ENCODE data around the gene AFAP1L1.

The AFAP1L1 gene

DNA sequence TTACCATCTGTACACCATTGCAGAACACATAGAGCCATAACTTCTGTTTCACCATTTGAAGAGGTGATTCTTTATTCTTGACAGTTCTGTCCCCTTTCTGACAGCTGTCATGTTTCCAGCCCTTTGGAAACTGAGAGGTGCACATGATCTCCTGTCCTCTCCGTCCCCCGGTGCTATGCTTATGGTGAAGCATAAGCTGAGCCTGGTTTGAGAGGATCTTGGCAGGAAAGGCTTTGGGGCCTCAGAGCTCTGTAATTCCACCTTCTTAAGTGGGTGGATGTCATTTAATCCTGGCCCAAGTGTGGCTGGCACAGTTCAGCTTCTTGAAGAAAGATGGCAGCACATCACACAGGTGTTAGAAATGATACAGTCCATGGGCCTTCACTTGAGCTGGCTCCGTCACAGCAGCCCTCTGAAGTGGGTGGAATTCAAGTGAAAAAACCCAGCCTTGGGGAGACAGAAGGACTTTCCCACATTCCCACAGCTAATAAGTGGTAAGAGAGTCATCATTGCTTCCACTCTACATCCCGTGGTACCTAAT is 43.0 kb downstream of the AFAP1L1 start:
- no peak overlapping the region for H2BK12ac ChIP-seq (ENCODE audit: low read length)
- WGBS, 2 donors (ENCODE audit: extremely low coverage in 2 of 2, insufficient read length in 2 of 2, insufficient replicate concordance in 1 of 2) = no CpG with 5 or more reads among the region's 4 CpGs

DNA sequence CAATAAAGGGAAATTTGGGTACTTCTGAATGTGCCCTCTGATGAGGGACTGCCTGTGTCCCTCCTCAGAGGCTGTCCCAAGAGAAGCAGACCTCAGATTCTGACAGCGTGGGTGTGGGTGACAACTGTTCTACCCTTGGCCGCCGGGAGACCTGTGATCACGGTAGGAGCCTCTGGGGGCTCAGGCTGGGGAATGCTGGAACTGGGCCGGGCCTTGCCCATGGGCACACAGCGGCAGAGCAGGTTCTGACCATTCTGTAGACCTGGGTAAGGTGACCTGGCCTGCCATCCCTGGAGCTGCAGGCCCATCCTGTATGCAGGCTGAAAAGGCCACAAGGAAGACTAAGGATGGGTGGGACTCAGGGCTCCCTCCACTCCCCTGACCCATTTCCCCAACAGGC is 44.1 kb downstream of the AFAP1L1 start:
- H3K4me3 ChIP-seq (ENCODE audit: low read length in 2 of 2) = no peak overlapping the region
- no peaks in the 10 kb centered on the region for H3K79me1 ChIP-seq (ENCODE audit: low read depth, low read length)
- no peak overlapping the region for H4K8ac ChIP-seq (ENCODE audit: low read depth, low read length)
- no peak overlapping the region for H3K23ac ChIP-seq (ENCODE audit: low read depth, low read length, poor library complexity)
- no peak overlapping the region for H3K4me2 ChIP-seq (ENCODE audit: insufficient read depth, low read length, poor library complexity, severe bottlenecking)
- H3K36me3 ChIP-seq (replicated peaks in 1 of 2; ENCODE audit: control insufficient read depth in 2 of 2, insufficient read depth in 2 of 2, low read length in 2 of 2) = no peaks in the 10 kb centered on the region
- H3K27me3 ChIP-seq (ENCODE audit: control insufficient read depth in 3 of 3, insufficient read depth in 3 of 3, low read depth in 1 of 3, low read length in 3 of 3) = peaks cover 0 to 14% (median 0%) of the 10 kb centered on the region in 3 experiments
- H2AK5ac ChIP-seq (ENCODE audit: low read depth, low read length) = peak overlapping the region; percentile 43
- H3K9me3 ChIP-seq (replicated peaks in 1 of 2; ENCODE audit: control insufficient read depth in 2 of 2, insufficient read depth in 1 of 2, low read depth in 1 of 2, low read length in 2 of 2) = no peaks in the 10 kb centered on the region
- H2AFZ ChIP-seq (ENCODE audit: low read length) = no peak overlapping the region
- H3K9ac ChIP-seq (ENCODE audit: low read depth, low read length, poor library complexity) = peak overlapping the region; percentile 54
- H3K14ac ChIP-seq (ENCODE audit: low read length) = no peak overlapping the region
- H3K27ac ChIP-seq (replicated peaks; ENCODE audit: low read length) = no peak overlapping the region
- H2BK120ac ChIP-seq (ENCODE audit: low read depth, low read length) = peak overlapping the region; percentile 35
- no peak overlapping the region for H2BK15ac ChIP-seq (ENCODE audit: low read length)
- no peak overlapping the region for H4K91ac ChIP-seq (ENCODE audit: low read depth, low read length, poor library complexity)
- H3K4ac ChIP-seq (ENCODE audit: low read length) = no peak overlapping the region
- WGBS, 2 donors (ENCODE audit: extremely low coverage in 2 of 2, insufficient read length in 2 of 2, insufficient replicate concordance in 1 of 2) = no CpG with 5 or more reads among the region's 6 CpGs
- H3K4me1 ChIP-seq (ENCODE audit: control insufficient read depth in 2 of 2, insufficient read depth in 1 of 2, low read depth in 1 of 2, low read length in 2 of 2) = peaks cover 0 to 5% of the 10 kb centered on the region in 2 donors
- no peak overlapping the region for H3K18ac ChIP-seq (ENCODE audit: low read length)
- peak overlapping the region; percentile 48 for H2BK5ac ChIP-seq (ENCODE audit: low read length)
- no peak for DNase-seq (ENCODE audit: low spot score)
- H2BK12ac ChIP-seq (ENCODE audit: low read length) = no peak overlapping the region

More for the DNA sequence above, 43.0 kb downstream of the AFAP1L1 start:
- Histone ChIP-seq H3K27ac (replicated peaks; ENCODE audit: low read length) (no peak overlapping the region), H3K9me3 (replicated peaks in 1 of 2; ENCODE audit: control insufficient read depth in 2 of 2, insufficient read depth in 1 of 2, low read depth in 1 of 2, low read length in 2 of 2) (no peaks in the 10 kb centered on the region), H2BK5ac (ENCODE audit: low read length) (no peak overlapping the region), H4K91ac (ENCODE audit: low read depth, low read length, poor library complexity) (no peak overlapping the region), H4K8ac (ENCODE audit: low read depth, low read length) (no peak overlapping the region), H3K27me3 (ENCODE audit: control insufficient read depth in 3 of 3, insufficient read depth in 3 of 3, low read depth in 1 of 3, low read length in 3 of 3) (peaks cover 0 to 17% (median 0%) of the 10 kb centered on the region in 3 experiments), H3K36me3 (replicated peaks in 1 of 2; ENCODE audit: control insufficient read depth in 2 of 2, insufficient read depth in 2 of 2, low read length in 2 of 2) (no peaks in the 10 kb centered on the region), H3K4me1 (ENCODE audit: control insufficient read depth in 2 of 2, insufficient read depth in 1 of 2, low read depth in 1 of 2, low read length in 2 of 2) (peaks cover 0 to 2% of the 10 kb centered on the region in 2 donors), H2BK15ac (ENCODE audit: low read length) (no peak overlapping the region), H2BK120ac (ENCODE audit: low read depth, low read length) (no peak overlapping the region), H3K9ac (ENCODE audit: low read depth, low read length, poor library complexity) (no peak overlapping the region), H3K4me3 (ENCODE audit: low read length in 2 of 2) (no peak overlapping the region), H3K18ac (ENCODE audit: low read length) (no peak overlapping the region), H3K4me2 (ENCODE audit: insufficient read depth, low read length, poor library complexity, severe bottlenecking) (no peak overlapping the region), H2AFZ (ENCODE audit: low read length) (no peak overlapping the region), H3K23ac (ENCODE audit: low read depth, low read length, poor library complexity) (no peak overlapping the region), H2AK5ac (ENCODE audit: low read depth, low read length) (no peak overlapping the region), H3K79me1 (ENCODE audit: low read depth, low read length) (no peaks in the 10 kb centered on the region), H3K14ac (ENCODE audit: low read length) (no peak overlapping the region), H3K4ac (ENCODE audit: low read length) (no peak overlapping the region)
- DNase-seq (ENCODE audit: low spot score) = no peak

DNA sequence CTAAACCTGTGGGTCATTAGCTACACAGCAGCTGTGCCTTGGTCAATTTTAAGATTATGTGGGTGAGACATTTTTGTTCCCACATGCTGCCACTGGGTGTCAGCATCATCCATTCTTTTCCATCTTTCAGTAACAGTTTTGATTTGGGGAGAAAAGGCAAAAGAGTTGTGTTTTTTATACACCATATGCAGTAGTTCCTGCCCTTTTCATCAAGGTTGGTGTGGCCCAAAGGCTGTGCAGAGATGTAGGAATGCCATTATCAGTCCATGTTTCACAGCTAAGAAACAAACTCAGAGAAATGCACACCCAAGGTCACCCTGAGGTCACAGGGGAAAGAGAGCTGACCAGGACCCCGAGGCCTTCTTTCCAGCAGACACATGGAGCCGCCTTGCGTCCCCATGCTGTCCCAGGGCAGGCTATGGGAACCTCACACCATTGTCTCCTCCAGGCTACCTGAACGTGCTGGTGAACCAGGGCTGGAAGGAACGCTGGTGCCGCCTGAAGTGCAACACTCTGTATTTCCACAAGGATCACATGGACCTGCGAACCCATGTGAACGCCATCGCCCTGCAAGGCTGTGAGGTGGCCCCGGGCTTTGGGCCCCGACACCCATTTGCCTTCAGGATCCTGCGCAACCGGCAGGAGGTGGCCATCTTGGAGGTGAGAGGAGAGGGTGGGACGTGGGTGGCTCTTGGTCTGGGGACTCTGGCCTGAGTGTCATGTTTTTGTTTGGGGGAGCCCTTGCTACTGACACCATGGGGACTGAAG is 45.8 kb downstream of the AFAP1L1 start:
- no peak overlapping the region for H4K91ac ChIP-seq (ENCODE audit: low read depth, low read length, poor library complexity)
- peak; percentile 26 for DNase-seq (ENCODE audit: low spot score)
- H3K9me3 ChIP-seq (replicated peaks in 1 of 2; ENCODE audit: control insufficient read depth in 2 of 2, insufficient read depth in 1 of 2, low read depth in 1 of 2, low read length in 2 of 2) = no peaks in the 10 kb centered on the region
- H2BK12ac ChIP-seq (ENCODE audit: low read length) = peak overlapping the region; percentile 16
- no peak overlapping the region for H3K4me3 ChIP-seq (ENCODE audit: low read length in 2 of 2)
- H3K14ac ChIP-seq (ENCODE audit: low read length) = no peak overlapping the region
- H3K9ac ChIP-seq (ENCODE audit: low read depth, low read length, poor library complexity) = no peak overlapping the region
- no peak overlapping the region for H3K27ac ChIP-seq (replicated peaks; ENCODE audit: low read length)
- H3K4me2 ChIP-seq (ENCODE audit: insufficient read depth, low read length, poor library complexity, severe bottlenecking) = no peak overlapping the region
- WGBS, 2 donors (ENCODE audit: extremely low coverage in 2 of 2, insufficient read length in 2 of 2, insufficient replicate concordance in 1 of 2) = no CpG with 5 or more reads among the region's 14 CpGs
- H4K8ac ChIP-seq (ENCODE audit: low read depth, low read length) = peak overlapping the region; percentile 4
- H3K79me1 ChIP-seq (ENCODE audit: low read depth, low read length) = no peaks in the 10 kb centered on the region
- peak overlapping the region; percentile 28 for H2AK5ac ChIP-seq (ENCODE audit: low read depth, low read length)
- no peak overlapping the region for H3K23ac ChIP-seq (ENCODE audit: low read depth, low read length, poor library complexity)
- H2BK15ac ChIP-seq (ENCODE audit: low read length) = no peak overlapping the region
- peaks cover 0 to 9% (median 0%) of the 10 kb centered on the region in 3 experiments for H3K27me3 ChIP-seq (ENCODE audit: control insufficient read depth in 3 of 3, insufficient read depth in 3 of 3, low read depth in 1 of 3, low read length in 3 of 3)
- H3K36me3 ChIP-seq (replicated peaks in 1 of 2; ENCODE audit: control insufficient read depth in 2 of 2, insufficient read depth in 2 of 2, low read length in 2 of 2) = no peaks in the 10 kb centered on the region
- peak overlapping the region; percentile 73 for H2AFZ ChIP-seq (ENCODE audit: low read length)
- H2BK120ac ChIP-seq (ENCODE audit: low read depth, low read length) = no peak overlapping the region
- H3K18ac ChIP-seq (ENCODE audit: low read length) = peak overlapping the region; percentile 16
- H3K4me1 ChIP-seq (ENCODE audit: control insufficient read depth in 2 of 2, insufficient read depth in 1 of 2, low read depth in 1 of 2, low read length in 2 of 2) = peaks cover 0 to 7% of the 10 kb centered on the region in 2 donors
- no peak overlapping the region for H3K4ac ChIP-seq (ENCODE audit: low read length)
- H2BK5ac ChIP-seq (ENCODE audit: low read length) = no peak overlapping the region

DNA sequence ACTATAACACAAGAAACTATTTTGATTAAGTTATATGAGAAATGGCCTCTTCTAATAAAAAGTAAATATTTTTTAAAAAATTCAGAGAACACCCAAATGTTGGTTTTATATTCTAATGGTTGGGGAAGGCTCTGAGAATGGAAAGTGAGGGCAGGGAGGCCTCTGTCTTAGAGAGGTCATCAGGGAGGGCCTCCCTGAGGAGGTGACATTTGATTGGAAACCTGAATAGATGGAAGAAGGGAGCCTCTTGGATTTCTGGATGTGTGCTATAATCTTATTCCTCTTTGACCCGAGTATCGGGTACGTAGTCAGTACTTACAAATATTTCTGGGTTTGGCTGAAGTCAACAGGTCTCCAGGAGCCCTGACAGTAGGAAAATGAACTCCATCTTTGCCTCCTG is 47.5 kb downstream of the AFAP1L1 start:
- H4K91ac ChIP-seq (ENCODE audit: low read depth, low read length, poor library complexity) = no peak overlapping the region
- H2BK15ac ChIP-seq (ENCODE audit: low read length) = no peak overlapping the region
- H2BK5ac ChIP-seq (ENCODE audit: low read length) = no peak overlapping the region
- H2BK120ac ChIP-seq (ENCODE audit: low read depth, low read length) = no peak overlapping the region
- peaks cover 0 to 5% (median 0%) of the 10 kb centered on the region in 3 experiments for H3K27me3 ChIP-seq (ENCODE audit: control insufficient read depth in 3 of 3, insufficient read depth in 3 of 3, low read depth in 1 of 3, low read length in 3 of 3)
- H3K18ac ChIP-seq (ENCODE audit: low read length) = no peak overlapping the region
- no peak overlapping the region for H3K9ac ChIP-seq (ENCODE audit: low read depth, low read length, poor library complexity)
- peaks cover 0 to 7% of the 10 kb centered on the region in 2 donors for H3K4me1 ChIP-seq (ENCODE audit: control insufficient read depth in 2 of 2, insufficient read depth in 1 of 2, low read depth in 1 of 2, low read length in 2 of 2)
- H2BK12ac ChIP-seq (ENCODE audit: low read length) = no peak overlapping the region
- no peak overlapping the region for H3K14ac ChIP-seq (ENCODE audit: low read length)
- no peaks in the 10 kb centered on the region for H3K9me3 ChIP-seq (replicated peaks in 1 of 2; ENCODE audit: control insufficient read depth in 2 of 2, insufficient read depth in 1 of 2, low read depth in 1 of 2, low read length in 2 of 2)
- H3K4me2 ChIP-seq (ENCODE audit: insufficient read depth, low read length, poor library complexity, severe bottlenecking) = no peak overlapping the region
- H2AK5ac ChIP-seq (ENCODE audit: low read depth, low read length) = no peak overlapping the region
- H3K23ac ChIP-seq (ENCODE audit: low read depth, low read length, poor library complexity) = peak overlapping the region; percentile 16
- no CpG with 5 or more reads among the region's 3 CpGs for WGBS, 2 donors (ENCODE audit: extremely low coverage in 2 of 2, insufficient read length in 2 of 2, insufficient replicate concordance in 1 of 2)
- H3K36me3 ChIP-seq (replicated peaks in 1 of 2; ENCODE audit: control insufficient read depth in 2 of 2, insufficient read depth in 2 of 2, low read length in 2 of 2) = no peaks in the 10 kb centered on the region
- no peak overlapping the region for H3K4ac ChIP-seq (ENCODE audit: low read length)
- H4K8ac ChIP-seq (ENCODE audit: low read depth, low read length) = no peak overlapping the region
- H3K4me3 ChIP-seq (ENCODE audit: low read length in 2 of 2) = no peak overlapping the region
- no peak overlapping the region for H2AFZ ChIP-seq (ENCODE audit: low read length)
- DNase-seq (ENCODE audit: low spot score) = no peak
- no peak overlapping the region for H3K27ac ChIP-seq (replicated peaks; ENCODE audit: low read length)
- H3K79me1 ChIP-seq (ENCODE audit: low read depth, low read length) = no peaks in the 10 kb centered on the region
